WERI-Rb-1 (cell line): ENCODE measurements around the gene PLEKHG5.
"Not testable (repeated sequence)": the region's sequence is repeated elsewhere in the genome, so short reads cannot be mapped to it uniquely, and the experiment has no call there.

Experiments
- DNase-seq: peaks from one replicate; pipeline ENCODE4 v3.0.0-alpha.2; 2020
- H3K27ac ChIP-seq: fragments of 250-450 bp; sonication (Bioruptor Pico); 2 replicates; pipeline ENCODE4 v1.5.1; 2020; ENCODE audit warnings: mild to moderate bottlenecking, moderate library complexity
- H3K27me3 ChIP-seq: fragments of 250-450 bp; sonication (Bioruptor Pico); 2 replicates; pipeline ENCODE4 v1.5.1; 2021; ENCODE audit warnings: mild to moderate bottlenecking, low read depth, moderate library complexity; ENCODE audit not compliant: insufficient read depth, severe bottlenecking
- H3K36me3 ChIP-seq: fragments of 250-450 bp; sonication (Bioruptor Pico); 2 replicates; pipeline ENCODE4 v1.5.1; 2020; ENCODE audit warnings: mild to moderate bottlenecking, moderate library complexity
- H3K4me3 ChIP-seq: 2 replicates; pipeline ENCODE4 v1.5.1; 2011; ENCODE audit warnings: low read depth, mild to moderate bottlenecking, control low read depth, low read length
- H3K9me3 ChIP-seq: fragments of 250-450 bp; sonication (Bioruptor Pico); 2 replicates; pipeline ENCODE4 v1.5.1; 2021; ENCODE audit warnings: mild to moderate bottlenecking, moderate library complexity; ENCODE audit not compliant: severe bottlenecking
- CTCF ChIP-seq: IDR thresholded peaks from 2 replicates; pipeline ENCODE4 v1.5.1; 2011; ENCODE audit warnings: low read depth, mild to moderate bottlenecking, control low read depth, inconsistent platforms, low read length

Gene PLEKHG5

GRCh38 chr1:6428453-6428852, 63.0 kb downstream of the PLEKHG5 start:
- not testable (repeated sequence) for H3K27me3 ChIP-seq, DNase-seq, H3K4me3 ChIP-seq, H3K9me3 ChIP-seq, H3K36me3 ChIP-seq, H3K27ac ChIP-seq

GRCh38 chr1:6427441-6428390, 63.8 kb downstream of the PLEKHG5 start:
- Histone ChIP-seq H3K9me3 (no peaks in the 10 kb centered on the region), H3K36me3 (no peaks in the 10 kb centered on the region), H3K27me3 (no peaks in the 10 kb centered on the region), H3K27ac (no peak overlapping the region), H3K4me3 (no peak overlapping the region)
- no peak for TF ChIP-seq CTCF
- DNase-seq = no peak

- Histone ChIP-seq H3K9me3 (no peaks in the 10 kb centered on the region), H3K4me3 (no peak overlapping the region), H3K36me3 (no peaks in the 10 kb centered on the region), H3K27ac (peak overlapping the region; percentile 67), H3K27me3 (no peaks in the 10 kb centered on the region)
- no peak for TF ChIP-seq CTCF
- no peak for DNase-seq
These were observed 64.5 kb downstream of the PLEKHG5 start for GRCh38 chr1:6426972-6427350.

DNA sequence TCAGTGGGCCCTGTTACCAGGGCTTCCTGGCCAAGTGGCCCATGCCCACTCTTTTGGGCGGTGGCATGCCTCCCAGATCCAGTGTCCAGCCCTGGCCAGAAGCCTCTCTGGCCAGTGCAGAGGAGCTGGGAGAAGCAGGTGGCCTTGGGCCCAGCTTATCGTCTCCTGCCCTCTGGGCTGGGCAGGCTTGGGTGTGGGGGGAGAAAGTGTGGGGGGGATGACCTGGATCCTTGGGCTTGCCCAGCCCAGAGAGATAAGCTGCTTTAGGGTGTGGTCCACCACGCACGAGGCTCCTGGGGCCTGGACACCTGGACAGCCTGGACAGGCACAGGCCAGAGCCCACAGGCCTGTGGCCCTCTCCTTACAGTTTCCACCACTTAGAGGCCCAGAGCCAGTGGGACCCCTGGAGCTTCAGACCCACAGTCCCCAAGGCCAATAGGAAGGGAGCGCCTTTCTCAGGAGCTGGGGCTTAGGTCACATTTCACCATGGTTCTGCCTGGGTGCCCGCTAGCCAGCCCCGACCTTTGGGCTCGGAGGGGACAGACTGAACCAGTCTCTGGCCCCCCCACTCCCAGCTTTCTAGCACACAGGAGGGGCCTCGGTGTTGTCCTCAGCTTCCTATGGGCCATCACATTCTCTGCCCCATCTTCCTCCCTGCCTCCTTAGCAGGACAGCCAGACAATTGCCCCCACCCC, 65.0 kb downstream of the PLEKHG5 start:
- no peak for TF ChIP-seq CTCF
- Histone ChIP-seq H3K27me3 (no peaks in the 10 kb centered on the region), H3K36me3 (no peaks in the 10 kb centered on the region), H3K4me3 (no peak overlapping the region), H3K9me3 (no peaks in the 10 kb centered on the region), H3K27ac (peak overlapping the region; percentile 67)
- DNase-seq = peak; percentile 78

DNA sequence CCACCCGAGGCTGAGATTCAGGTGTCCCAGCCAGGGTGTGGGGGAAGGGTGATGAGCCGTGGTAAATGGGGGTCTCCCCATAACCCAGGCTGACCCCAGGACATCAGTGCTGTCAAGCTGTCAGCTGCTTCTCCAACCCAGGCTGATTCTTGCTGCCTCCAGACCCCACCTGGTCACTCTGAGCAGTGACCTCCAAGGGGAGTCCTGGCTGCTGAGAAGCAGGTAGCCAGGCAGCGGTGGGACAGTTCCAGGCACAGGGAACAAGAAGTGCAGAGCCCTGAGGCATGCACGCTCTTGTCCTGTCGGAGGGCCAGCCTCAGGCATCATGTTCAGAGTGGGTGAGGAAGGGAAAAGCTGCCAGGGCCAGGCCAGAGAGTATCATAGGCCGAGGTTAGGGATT, 65.8 kb downstream of the PLEKHG5 start:
- no peak for DNase-seq
- Histone ChIP-seq H3K27me3 (no peaks in the 10 kb centered on the region), H3K27ac (peak overlapping the region; percentile 67), H3K9me3 (no peaks in the 10 kb centered on the region), H3K36me3 (no peaks in the 10 kb centered on the region), H3K4me3 (no peak overlapping the region)
- TF ChIP-seq CTCF = no peak
